Mesenchymal stem cell (in vitro differentiated cells and primary cell): ENCODE results near the gene SUMO1.
"Not testable (repeated sequence)": the region's sequence is repeated elsewhere in the genome, so short reads cannot be mapped to it uniquely, and the experiment has no call there.

Source experiments
- DNase-seq: peaks from one replicate; pipeline ENCODE4 v3.0.0-alpha.2; 2013
- H2AFZ ChIP-seq: one replicate; pipeline ENCODE4 v1.6.1; 2013; ENCODE audit warnings: low read depth, mild to moderate bottlenecking, control low read depth, inconsistent platforms, low read length, moderate library complexity
- H2AK5ac ChIP-seq: 2 replicates; pipeline ENCODE4 v1.6.1; 2013; ENCODE audit warnings: low read length, moderate library complexity, mild to moderate bottlenecking, inconsistent platforms; ENCODE audit not compliant: severe bottlenecking
- H2BK120ac ChIP-seq: one replicate; pipeline ENCODE4 v1.6.1; 2013; ENCODE audit warnings: low read depth, mild to moderate bottlenecking, inconsistent platforms, low read length, moderate library complexity
- H2BK12ac ChIP-seq, 2 experiments: one replicate each; pipeline ENCODE4 v1.6.1; 2013; ENCODE audit warnings: inconsistent platforms in 2 of 2, low read length in 2 of 2, mild to moderate bottlenecking in 2 of 2, moderate library complexity in 2 of 2, control low read depth in 1 of 2
- H2BK15ac ChIP-seq: one replicate; pipeline ENCODE4 v1.6.1; 2013; ENCODE audit warnings: mild to moderate bottlenecking, low read depth, inconsistent platforms; ENCODE audit not compliant: poor library complexity, severe bottlenecking
- H2BK5ac ChIP-seq: 2 replicates; pipeline ENCODE4 v1.6.1; 2013; ENCODE audit warnings: low read depth, mild to moderate bottlenecking, low read length, control low read depth, inconsistent platforms; ENCODE audit not compliant: poor library complexity, severe bottlenecking
- H3K14ac ChIP-seq, 2 experiments: one replicate each; pipeline ENCODE4 v1.6.1; 2013; ENCODE audit warnings: inconsistent platforms in 2 of 2, low read length in 2 of 2, control low read depth in 1 of 2, mild to moderate bottlenecking in 1 of 2, moderate library complexity in 1 of 2
- H3K18ac ChIP-seq, 2 experiments: one replicate each; pipeline ENCODE4 v1.6.1; 2013; ENCODE audit warnings: inconsistent platforms in 2 of 2, low read length in 2 of 2, control low read depth in 1 of 2, low read depth in 1 of 2, mild to moderate bottlenecking in 1 of 2
- H3K23ac ChIP-seq, 2 experiments: one replicate each; pipeline ENCODE4 v1.6.1; 2013; ENCODE audit warnings: inconsistent platforms in 2 of 2, low read length in 2 of 2, mild to moderate bottlenecking in 2 of 2, moderate library complexity in 2 of 2, control low read depth in 1 of 2
- H3K27ac ChIP-seq: 2 replicates; pipeline ENCODE4 v1.5.1; 2013; ENCODE audit warnings: mild to moderate bottlenecking, moderate library complexity, low read length, control low read depth, inconsistent platforms; ENCODE audit not compliant: poor library complexity, severe bottlenecking
- H3K27me3 ChIP-seq, 2 experiments: 2 replicates each; pipeline versions ENCODE4 v1.6.1 to v1.7.0; 2013; ENCODE audit warnings: low read length in 2 of 2, mild to moderate bottlenecking in 2 of 2, moderate library complexity in 2 of 2, control low read depth in 1 of 2, inconsistent platforms in 1 of 2; ENCODE audit not compliant: control insufficient read depth in 1 of 2, insufficient read depth in 1 of 2
- H3K36me3 ChIP-seq, 2 experiments: 2 replicates each; pipeline versions ENCODE4 v1.6.1 to v1.7.0; 2013; ENCODE audit warnings: low read length in 2 of 2, control low read depth in 1 of 2, inconsistent platforms in 1 of 2, low read depth in 1 of 2, mild to moderate bottlenecking in 1 of 2; ENCODE audit not compliant: insufficient read depth in 2 of 2, control insufficient read depth in 1 of 2
- H3K4ac ChIP-seq, 2 experiments: one replicate each; pipeline ENCODE4 v1.6.1; 2013; ENCODE audit warnings: inconsistent platforms in 2 of 2, low read length in 2 of 2, mild to moderate bottlenecking in 2 of 2, moderate library complexity in 2 of 2, control low read depth in 1 of 2, low read depth in 1 of 2
- H3K4me1 ChIP-seq: 2 replicates; pipeline ENCODE4 v1.6.1; 2013; ENCODE audit warnings: low read depth, low read length, control low read depth; ENCODE audit not compliant: control insufficient read depth, insufficient read depth
- H3K4me2 ChIP-seq: 2 replicates; pipeline ENCODE4 v1.6.1; 2013; ENCODE audit warnings: low read length, mild to moderate bottlenecking, inconsistent platforms; ENCODE audit not compliant: poor library complexity, severe bottlenecking
- H3K4me3 ChIP-seq, 2 experiments: 2 replicates each; pipeline versions ENCODE4 v1.5.1 to v1.7.0; 2013; ENCODE audit warnings: low read length in 2 of 2, mild to moderate bottlenecking in 2 of 2, control low read depth in 1 of 2, low read depth in 1 of 2; ENCODE audit not compliant: insufficient read depth in 1 of 2
- H3K79me1 ChIP-seq: replicated peaks from 2 replicates; pipeline ENCODE4 v1.6.1; 2013; ENCODE audit warnings: mild to moderate bottlenecking, control low read depth, low read length, inconsistent platforms; ENCODE audit not compliant: poor library complexity, severe bottlenecking
- H3K9ac ChIP-seq: 2 replicates; pipeline ENCODE4 v1.7.0; 2013; ENCODE audit warnings: mild to moderate bottlenecking, low read length, moderate library complexity
- H3K9me3 ChIP-seq: 2 replicates; pipeline ENCODE4 v1.7.0; 2013; ENCODE audit warnings: mild to moderate bottlenecking, low read length; ENCODE audit not compliant: control insufficient read depth
- H4K8ac ChIP-seq: one replicate; pipeline ENCODE4 v1.6.1; 2013; ENCODE audit warnings: inconsistent platforms, mild to moderate bottlenecking, low read length, moderate library complexity
- H4K91ac ChIP-seq: one replicate; pipeline ENCODE4 v1.6.1; 2013; ENCODE audit warnings: mild to moderate bottlenecking, low read length, inconsistent platforms
- WGBS: methylation state at CpG from one replicate; pipeline ENCODE4 v1.1.7; 2013; ENCODE audit warnings: mixed read lengths; 5-methylcytosine and 5-hydroxymethylcytosine counted together

The SUMO1 gene

DNA sequence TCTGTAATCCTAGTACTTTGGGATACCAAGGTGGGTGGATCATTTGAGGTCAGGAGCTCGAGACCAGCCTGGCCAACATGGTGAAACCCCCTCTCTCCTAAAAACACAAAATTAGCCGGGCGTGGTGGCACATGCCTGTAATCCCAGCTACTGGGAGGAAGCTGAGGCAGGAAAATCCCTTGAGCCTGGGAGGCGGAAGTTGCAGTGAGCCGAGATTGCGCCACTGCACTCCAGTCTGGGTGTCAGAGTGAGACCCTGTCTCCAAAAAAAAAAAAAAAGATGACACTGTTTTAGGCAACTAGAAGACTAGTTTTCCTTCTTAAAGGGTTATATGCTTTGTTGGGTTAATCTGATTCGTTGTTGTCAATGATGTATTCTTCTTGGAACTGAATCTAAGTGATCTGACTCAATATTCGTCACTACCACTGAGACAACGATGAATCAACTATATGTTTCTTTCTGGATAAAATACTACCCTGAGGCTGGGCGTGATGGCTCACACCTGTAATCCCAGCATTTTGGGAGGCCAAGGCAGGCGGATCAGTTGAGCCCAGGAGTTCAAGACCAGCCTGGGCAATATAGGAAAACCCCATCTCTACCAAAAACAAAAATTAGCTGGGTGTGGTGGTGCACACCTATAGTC is 37.8 kb upstream of the SUMO1 start:
- H3K14ac ChIP-seq, H3K4me3 ChIP-seq, H3K4me2 ChIP-seq, H2AFZ ChIP-seq, H3K4ac ChIP-seq, H2BK120ac ChIP-seq, H3K23ac ChIP-seq, H3K4me1 ChIP-seq, H3K27me3 ChIP-seq, H2BK12ac ChIP-seq, H3K79me1 ChIP-seq, H3K18ac ChIP-seq, H4K8ac ChIP-seq, H2BK15ac ChIP-seq, H4K91ac ChIP-seq, H2AK5ac ChIP-seq, H3K27ac ChIP-seq, H2BK5ac ChIP-seq, H3K9me3 ChIP-seq, DNase-seq: not testable (repeated sequence)
- H3K9ac ChIP-seq: peak overlapping the region; percentile 51
- H3K36me3 ChIP-seq: peaks cover 22 to 47% of the 10 kb centered on the region in 2 experiments
- WGBS: 92% methylated on average over 10 of the region's 11 CpGs

DNA sequence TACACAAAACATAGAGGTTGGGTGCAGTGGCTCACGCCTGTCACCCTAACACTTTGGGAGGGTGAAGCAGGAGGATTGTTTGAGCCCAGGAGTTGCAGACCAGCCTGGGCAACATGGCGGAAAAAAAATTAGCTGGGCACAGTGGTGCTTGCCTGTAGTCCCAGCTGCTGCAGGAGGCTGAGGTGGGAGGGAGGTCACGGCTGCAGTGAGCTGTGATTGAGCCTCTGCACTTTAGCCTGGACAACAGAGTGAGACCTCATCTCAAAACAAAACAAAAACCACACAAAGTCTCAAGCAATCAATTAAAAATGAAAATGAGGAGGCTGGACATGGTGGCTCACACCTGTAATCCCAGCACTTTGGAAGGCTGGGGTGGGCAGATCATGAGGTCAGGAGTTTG is 32.1 kb upstream of the SUMO1 start:
- Histone ChIP-seq H2BK15ac (no peak overlapping the region), H3K27me3 (no peaks in the 10 kb centered on the region), H3K79me1 (no peaks in the 10 kb centered on the region), H3K36me3 (peaks cover 5% of the 10 kb centered on the region in 2 experiments), H2BK120ac (no peak overlapping the region), H2AK5ac (no peak overlapping the region), H2BK5ac (no peak overlapping the region), H3K9me3 (no peaks in the 10 kb centered on the region), H3K4me3 (no peak overlapping the region), H2BK12ac (no peak overlapping the region), H3K18ac (no peak overlapping the region), H3K23ac (no peak overlapping the region), H3K14ac (no peak overlapping the region), H3K4me2 (no peak overlapping the region), H3K4ac (no peak overlapping the region), H3K4me1 (peaks cover 5% of the 10 kb centered on the region), H4K91ac (no peak overlapping the region), H3K9ac (peak overlapping the region; percentile 8), H2AFZ (no peak overlapping the region), H4K8ac (no peak overlapping the region), H3K27ac (no peak overlapping the region)
- WGBS: 94% methylated on average over 2 of the region's 3 CpGs
- DNase-seq: no peak

DNA sequence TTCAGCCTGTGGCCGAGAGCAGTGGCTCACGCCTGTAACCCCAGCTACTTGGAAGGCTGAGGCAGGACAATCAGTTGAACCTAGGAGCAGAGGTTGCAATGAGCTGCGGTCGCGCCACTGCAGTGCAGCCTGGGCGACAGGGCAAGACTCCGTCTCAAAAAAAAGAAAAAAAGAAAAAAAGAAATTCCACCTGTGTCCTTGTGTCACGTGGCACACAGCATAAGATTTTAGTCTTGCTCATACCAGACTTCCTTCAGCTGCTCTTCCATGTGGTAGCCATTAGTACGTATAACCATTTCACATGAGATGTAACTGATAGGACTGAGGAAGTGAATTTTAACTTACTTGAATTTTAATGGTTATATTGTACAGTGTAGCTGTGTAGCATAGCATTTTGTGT is 31.2 kb upstream of the SUMO1 start:
- Histone ChIP-seq H3K27ac (no peak overlapping the region), H3K4ac (no peak overlapping the region), H2BK5ac (no peak overlapping the region), H3K14ac (no peak overlapping the region), H2BK120ac (no peak overlapping the region), H4K91ac (no peak overlapping the region), H2BK12ac (no peak overlapping the region), H3K23ac (no peak overlapping the region), H4K8ac (no peak overlapping the region), H3K79me1 (no peaks in the 10 kb centered on the region), H2BK15ac (no peak overlapping the region), H3K4me3 (no peak overlapping the region), H3K36me3 (peaks cover 0 to 5% of the 10 kb centered on the region in 2 experiments), H2AFZ (no peak overlapping the region), H3K9me3 (no peaks in the 10 kb centered on the region), H2AK5ac (no peak overlapping the region), H3K9ac (no peak overlapping the region), H3K18ac (no peak overlapping the region), H3K27me3 (no peaks in the 10 kb centered on the region), H3K4me2 (no peak overlapping the region), H3K4me1 (peaks cover 6% of the 10 kb centered on the region)
- 94% methylated on average over 7 of the region's 9 CpGs for WGBS
- DNase-seq: no peak

DNA sequence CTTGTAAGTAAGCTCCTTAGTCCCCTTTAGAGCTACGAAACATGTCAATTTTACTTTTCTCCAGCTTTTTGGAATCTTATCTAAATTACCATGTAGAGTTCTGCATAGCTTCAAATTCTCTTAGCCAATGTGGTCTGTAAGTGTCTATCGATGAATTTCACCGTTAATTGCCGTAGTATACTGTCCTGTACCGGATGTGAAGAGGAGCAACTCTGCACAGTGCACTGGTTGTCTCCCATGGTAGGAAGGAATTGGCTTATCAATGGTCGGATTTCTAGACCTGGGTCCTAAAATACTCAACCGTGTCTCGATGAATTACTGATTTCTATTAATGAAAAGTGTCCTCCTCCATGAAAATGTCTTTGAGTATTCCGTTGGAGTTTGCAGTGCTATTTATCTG is 29.1 kb upstream of the SUMO1 start:
- H3K14ac ChIP-seq: no peak overlapping the region
- WGBS: 70% methylated on average over 8 of the region's 9 CpGs
- H2BK120ac ChIP-seq: no peak overlapping the region
- no peaks in the 10 kb centered on the region for H3K27me3 ChIP-seq
- no peak overlapping the region for H2BK5ac ChIP-seq
- H3K9ac ChIP-seq: peak overlapping the region; percentile 98
- H4K91ac ChIP-seq: no peak overlapping the region
- peaks cover 0 to 5% of the 10 kb centered on the region in 2 experiments for H3K36me3 ChIP-seq
- H3K9me3 ChIP-seq: no peaks in the 10 kb centered on the region
- no peak overlapping the region for H2BK15ac ChIP-seq
- H3K4me1 ChIP-seq: peaks cover 7% of the 10 kb centered on the region
- H3K4me2 ChIP-seq: peak overlapping the region; percentile 82
- H2AFZ ChIP-seq: no peak overlapping the region
- H2AK5ac ChIP-seq: no peak overlapping the region
- H3K18ac ChIP-seq: no peak overlapping the region
- peaks cover 4% of the 10 kb centered on the region for H3K79me1 ChIP-seq
- H3K4me3 ChIP-seq: peak overlapping the region in 1 of 2 experiments; percentile 100
- H3K23ac ChIP-seq: no peak overlapping the region
- DNase-seq: no peak
- H4K8ac ChIP-seq: no peak overlapping the region
- H2BK12ac ChIP-seq: no peak overlapping the region
- no peak overlapping the region for H3K4ac ChIP-seq
- H3K27ac ChIP-seq: no peak overlapping the region
